Right atrium auricular region (tissue), 2 donors: Measurements from ENCODE around the gene DCAF10. TPM values are rescaled to one million over a fixed set of nuclear protein-coding genes. Genes with fewer than 3 reads are reported as not detected.
A peak's percentile ranks its signal among the peaks of the same experiment; 100 is the strongest.
"Not testable (repeated sequence)": the region's sequence is repeated elsewhere in the genome, so short reads cannot be mapped to it uniquely, and the experiment has no call there.

Experiments used
- DNase-seq: peaks from one replicate; pipeline ENCODE4 v3.0.0-alpha.2; 2019; ENCODE audit warnings: low spot score
- H3K27ac ChIP-seq, 2 donors: fragments of 200-600 bp; sonication (generic); 1 replicate in 1 of 2; 2 replicates in 1 of 2; pipeline ENCODE4 v1.5.1; 2016 to 2019
- H3K27me3 ChIP-seq, 2 donors: fragments of 200-600 bp; sonication (generic); one replicate each; pipeline versions ENCODE4 v1.5.1 to v1.6.0; 2017 to 2019
- H3K36me3 ChIP-seq: fragments of 200-600 bp; sonication (generic); one replicate; pipeline ENCODE4 v1.5.1; 2016
- H3K4me1 ChIP-seq, 2 donors: fragments of 200-600 bp; sonication (generic); one replicate each; pipeline versions ENCODE4 v1.5.1 to v1.6.0; 2017 to 2019
- H3K4me3 ChIP-seq, 2 donors: fragments of 200-600 bp; sonication (generic); 1 replicate in 1 of 2; 2 replicates in 1 of 2; pipeline ENCODE4 v1.5.1; 2017 to 2019; ENCODE audit warnings: mild to moderate bottlenecking in 1 of 2, moderate library complexity in 1 of 2
- H3K9me3 ChIP-seq, 2 donors: fragments of 200-600 bp; sonication (generic); one replicate each; pipeline ENCODE4 v1.5.1; 2019
- total RNA-seq, 2 donors: library from RNA; depleted of rRNA; stranded (reverse); fragments of >200 nt; gene quantifications; one replicate each; pipeline ENCODE4 v1.1.0, GENCODE V29; 2016
- TF ChIP-seq, protein P1 (sequence below), 2 donors: fragments of 200-600 bp; sonication (generic); IDR thresholded peaks; one replicate each; pipeline ENCODE4 v1.5.1; 2019; ENCODE audit warnings: antibody characterized with exemption in 2 of 2

Gene DCAF10
- total RNA-seq, 2 donors from 2014 or later, result 14.1 to 18.2 TPM

DNA sequence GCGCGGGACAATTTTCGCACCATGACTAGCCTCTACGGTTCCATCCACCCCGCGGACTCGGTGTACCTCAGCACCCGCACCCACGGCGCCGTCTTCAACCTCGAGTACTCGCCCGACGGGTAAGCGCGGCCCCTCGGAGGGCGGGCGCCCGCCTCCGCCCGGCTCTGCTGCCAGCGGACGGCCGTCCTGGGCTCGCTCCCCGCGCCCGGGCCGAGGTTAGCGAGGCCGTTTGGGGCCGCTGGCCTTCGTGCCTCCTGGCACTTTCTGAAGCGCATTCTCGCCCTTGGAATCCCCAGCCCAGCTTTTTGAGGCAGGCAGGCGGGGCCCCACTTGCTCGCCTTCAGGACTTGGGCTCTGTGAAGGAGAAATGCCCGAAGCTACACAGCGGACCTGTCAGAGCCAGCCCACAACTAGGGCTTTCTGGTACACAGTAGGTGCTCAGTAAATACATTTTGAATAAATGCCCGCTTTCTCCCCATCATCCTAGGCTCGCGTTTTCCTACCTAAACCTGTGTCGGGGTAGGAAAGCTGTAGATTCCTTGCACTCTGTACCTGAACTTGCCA, 772 bp downstream of the DCAF10 start:
- Histone ChIP-seq H3K9me3 (no peaks in the 10 kb centered on the region), H3K27ac (peak overlapping the region; percentile 87 to 89), H3K36me3 (no peaks in the 10 kb centered on the region), H3K27me3 (no peaks in the 10 kb centered on the region), H3K4me3 (peak overlapping the region; percentile 92 to 93), H3K4me1 (peaks cover 0 to 32% of the 10 kb centered on the region in 2 donors)
- DNase-seq, result no peak
- TF ChIP-seq, protein P1, sequence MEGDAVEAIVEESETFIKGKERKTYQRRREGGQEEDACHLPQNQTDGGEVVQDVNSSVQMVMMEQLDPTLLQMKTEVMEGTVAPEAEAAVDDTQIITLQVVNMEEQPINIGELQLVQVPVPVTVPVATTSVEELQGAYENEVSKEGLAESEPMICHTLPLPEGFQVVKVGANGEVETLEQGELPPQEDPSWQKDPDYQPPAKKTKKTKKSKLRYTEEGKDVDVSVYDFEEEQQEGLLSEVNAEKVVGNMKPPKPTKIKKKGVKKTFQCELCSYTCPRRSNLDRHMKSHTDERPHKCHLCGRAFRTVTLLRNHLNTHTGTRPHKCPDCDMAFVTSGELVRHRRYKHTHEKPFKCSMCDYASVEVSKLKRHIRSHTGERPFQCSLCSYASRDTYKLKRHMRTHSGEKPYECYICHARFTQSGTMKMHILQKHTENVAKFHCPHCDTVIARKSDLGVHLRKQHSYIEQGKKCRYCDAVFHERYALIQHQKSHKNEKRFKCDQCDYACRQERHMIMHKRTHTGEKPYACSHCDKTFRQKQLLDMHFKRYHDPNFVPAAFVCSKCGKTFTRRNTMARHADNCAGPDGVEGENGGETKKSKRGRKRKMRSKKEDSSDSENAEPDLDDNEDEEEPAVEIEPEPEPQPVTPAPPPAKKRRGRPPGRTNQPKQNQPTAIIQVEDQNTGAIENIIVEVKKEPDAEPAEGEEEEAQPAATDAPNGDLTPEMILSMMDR (IDR thresholded peaks at IDR 0.05), result no peak

DNA sequence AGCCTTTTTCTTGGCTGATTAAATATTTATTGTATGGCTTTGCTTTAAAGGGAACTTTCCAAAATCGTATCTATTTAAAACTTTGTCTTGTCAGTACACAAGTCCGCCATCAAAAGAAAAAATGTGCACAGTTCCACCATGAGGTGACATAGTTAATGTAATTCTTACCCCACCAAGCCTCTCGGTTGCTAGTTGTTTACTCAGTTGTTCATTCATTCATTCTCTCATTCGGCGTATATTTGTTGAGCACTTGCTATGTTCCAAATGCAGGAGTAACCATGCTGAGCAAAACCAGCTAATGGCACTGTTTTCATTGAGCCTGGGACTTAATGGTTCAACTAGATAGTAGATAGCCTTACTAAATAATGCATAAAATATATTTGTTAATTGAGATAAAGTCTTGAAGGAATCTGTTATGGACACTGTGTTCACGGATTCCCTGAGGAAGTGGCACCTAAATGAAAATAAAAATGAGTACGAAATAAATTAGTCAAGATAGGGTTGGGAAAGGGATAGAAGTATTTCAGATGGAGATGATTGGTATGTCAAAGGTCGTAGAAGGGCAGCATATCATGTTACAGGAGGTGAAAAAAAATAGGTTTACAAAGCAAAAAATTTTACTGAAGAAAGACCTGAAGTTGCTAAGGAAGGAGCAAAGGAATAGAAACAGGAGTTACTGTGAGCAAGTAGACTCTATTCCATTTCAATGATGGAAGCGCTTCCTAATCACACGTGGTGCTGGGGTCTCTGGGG, 1.5 kb downstream of the DCAF10 start:
- no peaks in the 10 kb centered on the region for H3K27me3 ChIP-seq
- peak overlapping the region in 1 of 2 donors; percentile 87 for H3K27ac ChIP-seq
- H3K4me3 ChIP-seq, result peak overlapping the region; percentile 92 to 93
- no peaks in the 10 kb centered on the region for H3K9me3 ChIP-seq
- no peaks in the 10 kb centered on the region for H3K36me3 ChIP-seq
- DNase-seq, result no peak
- peaks cover 0 to 32% of the 10 kb centered on the region in 2 donors for H3K4me1 ChIP-seq
- TF ChIP-seq, protein P1 (IDR thresholded peaks at IDR 0.05), result no peak

DNA sequence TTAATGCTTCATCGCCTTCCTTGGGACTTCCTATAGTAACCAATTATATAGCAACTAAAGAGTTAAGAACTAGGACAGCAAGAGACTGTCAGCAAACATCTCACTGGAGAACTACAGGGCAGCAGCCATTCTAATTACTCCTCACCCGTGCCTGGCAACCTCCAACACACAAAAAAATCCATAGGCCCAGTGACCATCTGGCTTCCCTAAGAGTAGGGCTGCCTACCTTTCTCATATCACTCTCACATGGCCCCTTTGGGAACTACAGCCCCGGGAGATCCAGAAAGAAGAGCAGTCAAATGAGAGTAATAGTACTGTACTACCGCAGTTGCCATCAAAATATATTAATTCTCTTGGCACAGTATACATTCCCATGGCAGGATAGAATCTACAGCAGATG, 5.7 kb downstream of the DCAF10 start:
- peaks cover 0 to 25% of the 10 kb centered on the region in 2 donors for H3K4me1 ChIP-seq
- H3K9me3 ChIP-seq, result no peaks in the 10 kb centered on the region
- no peaks in the 10 kb centered on the region for H3K27me3 ChIP-seq
- DNase-seq, result no peak
- TF ChIP-seq, protein P1 (IDR thresholded peaks at IDR 0.05), result no peak
- no peak overlapping the region for H3K27ac ChIP-seq
- H3K4me3 ChIP-seq, result no peak overlapping the region
- H3K36me3 ChIP-seq, result peaks cover 4% of the 10 kb centered on the region

DNA sequence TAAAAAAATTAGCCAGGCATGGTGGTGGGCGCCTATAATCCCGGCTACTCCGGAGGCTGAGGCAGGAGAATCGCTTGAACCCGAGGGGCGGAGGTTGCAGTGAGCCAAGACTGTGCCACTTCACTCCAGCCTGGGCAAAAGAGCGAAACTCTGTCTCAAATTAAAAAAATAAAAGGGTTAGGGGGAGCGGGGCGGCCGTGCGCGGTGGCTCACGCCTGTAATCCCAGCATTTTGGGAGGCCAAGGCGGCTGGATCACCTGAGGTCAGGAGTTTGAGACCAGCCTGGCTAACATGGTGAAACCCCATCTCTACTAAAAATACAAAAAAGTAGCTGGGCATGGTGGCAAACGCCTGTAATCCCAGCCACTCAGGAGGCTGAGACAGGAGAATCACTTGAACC, 9.1 kb downstream of the DCAF10 start:
- H3K9me3 ChIP-seq, H3K27me3 ChIP-seq, H3K4me3 ChIP-seq, DNase-seq, H3K4me1 ChIP-seq, H3K27ac ChIP-seq, H3K36me3 ChIP-seq: not testable (repeated sequence)

DNA sequence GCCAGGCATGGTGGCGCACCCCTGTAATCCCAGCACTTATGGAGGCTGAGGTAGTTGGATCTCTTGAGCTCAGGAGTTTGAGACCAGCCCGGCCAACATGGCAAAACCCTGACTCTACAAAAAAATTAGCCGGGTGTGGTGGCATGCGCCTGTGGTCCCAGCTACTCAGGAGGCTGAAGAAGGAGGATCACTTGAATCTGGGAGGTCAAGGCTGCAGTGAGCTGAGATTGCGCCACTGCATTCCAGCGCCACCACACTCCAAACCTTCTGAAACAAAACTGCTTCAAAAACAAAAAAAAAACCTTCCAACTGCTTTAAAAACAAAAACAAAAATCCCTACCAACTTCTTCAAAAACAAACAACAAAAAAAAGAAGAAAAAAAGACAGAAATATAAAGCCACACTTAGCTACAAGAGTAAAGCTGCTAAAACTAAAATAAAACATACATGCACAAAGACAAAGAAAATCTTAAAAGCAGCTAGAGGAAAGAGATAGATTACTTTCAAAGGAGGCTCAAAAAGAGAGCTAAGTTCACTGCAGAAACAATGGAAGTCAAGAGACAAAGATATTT, 11.4 kb downstream of the DCAF10 start:
- peaks cover 4% of the 10 kb centered on the region for H3K36me3 ChIP-seq
- no peak overlapping the region for H3K4me3 ChIP-seq

More for the DNA sequence above, 11.4 kb downstream of the DCAF10 start:
- TF ChIP-seq, protein P1 (IDR thresholded peaks at IDR 0.05), result no peak
- Histone ChIP-seq H3K27ac (no peak overlapping the region), H3K4me1 (no peaks in the 10 kb centered on the region), H3K27me3 (no peaks in the 10 kb centered on the region), H3K9me3 (no peaks in the 10 kb centered on the region)
- no peak for DNase-seq
